HEK293T (cell line): ENCODE data around the gene HNRNPK.

Source experiments
- BHLHE40 ChIP-seq: fragments of 450-650 bp; IDR thresholded peaks from 2 replicates; pipeline ENCODE4 v1.6.1; 2016; ENCODE audit warnings: mild to moderate bottlenecking, moderate library complexity, borderline replicate concordance
- LEF1 ChIP-seq: fragments of 450-650 bp; IDR thresholded peaks from 2 replicates; pipeline ENCODE4 v1.6.1; 2017; ENCODE audit warnings: mild to moderate bottlenecking, borderline replicate concordance
- SP1 ChIP-seq: fragments of 450-650 bp; IDR thresholded peaks from 2 replicates; pipeline ENCODE4 v1.6.1; 2017
- ZNF384 ChIP-seq: fragments of 450-650 bp; IDR thresholded peaks from 2 replicates; pipeline ENCODE4 v1.6.1; 2016

- no peak for TF ChIP-seq LEF1
- no peak for TF ChIP-seq SP1
- TF ChIP-seq ZNF384 = no peak
- TF ChIP-seq BHLHE40 = no peak
These were observed 15.1 kb downstream of the HNRNPK start for GRCh38 chr9:83964973-83965349.
